Prostate gland (tissue), 2 donors: ENCODE data around the gene MMP21. TPM values are rescaled to one million over a fixed set of nuclear protein-coding genes. Genes with fewer than 3 reads are reported as not detected.

ENCODE experiments used
- DNase-seq: peaks from one replicate; pipeline ENCODE4 v3.0.0-alpha.2; 2019; ENCODE audit warnings: low spot score
- H3K27ac ChIP-seq, 2 donors: fragments of 200-600 bp; sonication (generic); 2 replicates each; pipeline ENCODE4 v1.5.1; 2017 to 2019
- H3K27me3 ChIP-seq: fragments of 200-600 bp; sonication (generic); replicated peaks from 2 replicates; pipeline ENCODE4 v1.5.1; 2019; ENCODE audit not compliant: insufficient read depth
- H3K36me3 ChIP-seq, 2 donors: fragments of 200-600 bp; sonication (generic); 1 replicate in 1 of 2; 2 replicates in 1 of 2; pipeline versions ENCODE4 v1.5.1 to v1.8.1; 2017 to 2019
- H3K4me1 ChIP-seq: fragments of 200-600 bp; sonication (generic); replicated peaks from 2 replicates; pipeline ENCODE4 v1.5.1; 2019
- H3K4me3 ChIP-seq, 2 donors: fragments of 200-600 bp; sonication (generic); 2 replicates each; pipeline ENCODE4 v1.5.1; 2017 to 2019
- H3K9me3 ChIP-seq: fragments of 200-600 bp; sonication (generic); 2 replicates; pipeline ENCODE4 v1.5.1; 2017
- CTCF ChIP-seq, 4 experiments: fragments of 200-600 bp in 2 of 4; fragments of 450-650 bp in 2 of 4; sonication (generic) in 2 of 4; IDR thresholded peaks; 1 replicate in 3 of 4; 2 replicates in 1 of 4; pipeline ENCODE4 v1.5.1; 2016 to 2019; ENCODE audit warnings: antibody characterized with exemption in 4 of 4, mild to moderate bottlenecking in 2 of 4, moderate library complexity in 2 of 4
- POLR2A ChIP-seq: fragments of 450-650 bp; IDR thresholded peaks from one replicate; pipeline ENCODE4 v1.6.1; 2016; ENCODE audit warnings: antibody characterized with exemption, mild to moderate bottlenecking
- POLR2AphosphoS5 ChIP-seq: sonication (generic); formaldehyde crosslinking; IDR thresholded peaks from one replicate; pipeline ENCODE4 v1.6.1; 2017; ENCODE audit warnings: antibody characterized with exemption
- WGBS: methylation state at CpG from one replicate; pipeline ENCODE4 v1.1.5; 2018; 5-methylcytosine and 5-hydroxymethylcytosine counted together
- intact Hi-C: fragments of 100-400 bp; cut with DNase I; formaldehyde crosslinking; loops from one replicate; pipeline ENCODE4 v1.14.2; 2022
- total RNA-seq, 2 donors: library from RNA; depleted of rRNA; stranded (reverse); fragments of >200 nt; gene quantifications; one replicate each; pipeline ENCODE4 v1.1.0, GENCODE V29; 2016

MMP21 gene
- total RNA-seq, 2 donors from 2014 or later, result not detected

GRCh38 chr10:125739994-125740679 is 35.5 kb downstream of the MMP21 start:
- TF ChIP-seq CTCF (IDR thresholded peaks at IDR 0.05) (no peak), POLR2A (no peak), POLR2AphosphoS5 (no peak)
- WGBS, result 89% methylated on average over 7 of the region's 7 CpGs

GRCh38 chr10:125738206-125738605 is 37.4 kb downstream of the MMP21 start:
- intact Hi-C loops, result no loop called here

More at GRCh38 chr10:125739994-125740679, 35.5 kb downstream of the MMP21 start:
- no peak overlapping the region for H3K4me3 ChIP-seq
- H3K27ac ChIP-seq, result no peak overlapping the region
- intact Hi-C loops, result no loop called here
- H3K27me3 ChIP-seq, result no peaks in the 10 kb centered on the region
- no peaks in the 10 kb centered on the region for H3K4me1 ChIP-seq
- H3K36me3 ChIP-seq, result peaks cover 5 to 14% of the 10 kb centered on the region in 2 donors
- no peak for DNase-seq
- H3K9me3 ChIP-seq, result no peaks in the 10 kb centered on the region

GRCh38 chr10:125734823-125735222 is 40.8 kb downstream of the MMP21 start:
- no peak overlapping the region for H3K4me3 ChIP-seq
- intact Hi-C loops, result no loop called here

More at GRCh38 chr10:125738206-125738605, 37.4 kb downstream of the MMP21 start:
- peaks cover 5 to 14% of the 10 kb centered on the region in 2 donors for H3K36me3 ChIP-seq
- no peaks in the 10 kb centered on the region for H3K27me3 ChIP-seq
- no peak for TF ChIP-seq POLR2A
- no peak for TF ChIP-seq CTCF (IDR thresholded peaks at IDR 0.05)
- TF ChIP-seq POLR2AphosphoS5, result no peak
- H3K4me1 ChIP-seq, result no peaks in the 10 kb centered on the region
- H3K9me3 ChIP-seq, result no peaks in the 10 kb centered on the region
- DNase-seq, result no peak
- H3K27ac ChIP-seq, result no peak overlapping the region
- WGBS, result 93% methylated on average over 5 of the region's 5 CpGs
- H3K4me3 ChIP-seq, result no peak overlapping the region

GRCh38 chr10:125734148-125734547 is 41.5 kb downstream of the MMP21 start:
- no peaks in the 10 kb centered on the region for H3K4me1 ChIP-seq
- no peaks in the 10 kb centered on the region for H3K27me3 ChIP-seq
- H3K4me3 ChIP-seq, result no peak overlapping the region
- H3K9me3 ChIP-seq, result no peaks in the 10 kb centered on the region
- intact Hi-C loops, result no loop called here
- whole genome bisulfite sequencing, result 92% methylated on average over 1 of the region's 1 CpG
- H3K27ac ChIP-seq, result no peak overlapping the region
- no peak for DNase-seq
- H3K36me3 ChIP-seq, result peaks cover 9 to 14% of the 10 kb centered on the region in 2 donors
- TF ChIP-seq CTCF (IDR thresholded peaks at IDR 0.05), result no peak
- TF ChIP-seq POLR2A, result no peak
- no peak for TF ChIP-seq POLR2AphosphoS5

More at GRCh38 chr10:125734823-125735222, 40.8 kb downstream of the MMP21 start:
- Histone ChIP-seq H3K36me3 (peaks cover 5 to 9% of the 10 kb centered on the region in 2 donors), H3K9me3 (no peaks in the 10 kb centered on the region), H3K4me1 (no peaks in the 10 kb centered on the region), H3K27ac (no peak overlapping the region), H3K27me3 (no peaks in the 10 kb centered on the region)
- DNase-seq, result no peak
- 70% methylated on average over 1 of the region's 1 CpG for WGBS
- TF ChIP-seq CTCF (IDR thresholded peaks at IDR 0.05) (no peak), POLR2A (no peak), POLR2AphosphoS5 (no peak)

GRCh38 chr10:125727436-125727835 is 48.2 kb downstream of the MMP21 start:
- WGBS, result 19% methylated on average over 3 of the region's 3 CpGs

More at GRCh38 chr10:125727436-125727835, 48.2 kb downstream of the MMP21 start:
- intact Hi-C loops, result no loop called here
- Histone ChIP-seq H3K27ac (peak overlapping the region; percentile 22 to 32), H3K27me3 (no peaks in the 10 kb centered on the region), H3K36me3 (peaks cover 7 to 13% of the 10 kb centered on the region in 2 donors), H3K9me3 (no peaks in the 10 kb centered on the region), H3K4me3 (no peak overlapping the region), H3K4me1 (peaks cover 11% of the 10 kb centered on the region)
- DNase-seq, result peak; percentile 14
- TF ChIP-seq POLR2AphosphoS5, result peak; percentile 19
- no peak for TF ChIP-seq CTCF (IDR thresholded peaks at IDR 0.05)
- no peak for TF ChIP-seq POLR2A
